ENCODE results near the gene KRTAP8-1.

GRCh38 chr21:30793581-30794314 is 19.3 kb downstream of the KRTAP8-1 start:
- no peak for TF ChIP-seq FOXM1 (IDR thresholded peaks at IDR 0.05; ENCODE audit: borderline replicate concordance)
- TF ChIP-seq CTBP1 (IDR thresholded peaks at IDR 0.05; ENCODE audit: borderline replicate concordance), result no peak
- TF ChIP-seq PKNOX1 (IDR thresholded peaks at IDR 0.05), result no peak
